Pancreas (tissue), 10 donors: Measurements from ENCODE around the gene SCAI. TPM values are rescaled to one million over a fixed set of nuclear protein-coding genes. Genes with fewer than 3 reads are reported as not detected.
A peak's percentile ranks its signal among the peaks of the same experiment; 100 is the strongest.

ENCODE experiments used
- ATAC-seq, 4 donors: fragments of 200-7000 bp; cut with Tn5 transposase; one replicate each; pipeline versions ENCODE4 v1.8.0 to v1.9.1; 2020; ENCODE audit warnings: mild to moderate bottlenecking in 4 of 4, moderate library complexity in 4 of 4
- DNase-seq, 6 donors: peaks; one replicate each; pipeline ENCODE4 v3.0.0-alpha.2; 2020
- FAIRE-seq: peaks from 2 replicates; lab custom pipeline; 2012; peaks lifted over from hg19 to GRCh38; lab: Jason Lieb, UNC
- H3K27ac ChIP-seq, 4 donors: fragments of 200-600 bp; sonication (generic); 1 replicate in 3 of 4; 2 replicates in 1 of 4; pipeline versions ENCODE4 v1.5.0 to v1.8.0; 2020
- H3K27me3 ChIP-seq, 4 donors: fragments of 200-600 bp; one replicate each; pipeline ENCODE4 v1.8.0; 2021
- H3K36me3 ChIP-seq, 3 donors: fragments of 200-600 bp; sonication (generic) in 1 of 3; one replicate each; pipeline versions ENCODE4 v1.5.0 to v1.8.0; 2020 to 2021
- H3K4me1 ChIP-seq, 3 donors: fragments of 200-600 bp; one replicate each; pipeline ENCODE4 v1.8.0; 2021
- H3K4me3 ChIP-seq, 4 donors: fragments of 200-600 bp; sonication (generic) in 2 of 4; one replicate each; pipeline versions ENCODE4 v1.5.0 to v1.8.0; 2020 to 2021
- H3K9me3 ChIP-seq, 4 donors: fragments of 200-600 bp; one replicate each; pipeline ENCODE4 v1.8.0; 2021
- CTCF ChIP-seq, 4 donors: fragments of 200-600 bp; sonication (generic) in 3 of 4; IDR thresholded peaks; one replicate each; pipeline versions ENCODE4 v1.5.0 to v1.8.0; 2021; ENCODE audit warnings: antibody characterized with exemption in 4 of 4
- whole genome bisulfite sequencing, 2 donors: extraction: QIAGEN DNeasy Blood & Tissue Kit; methylation state at CpG; one replicate each; pipeline ENCODE4 v1.1.7; 2013; 5-methylcytosine and 5-hydroxymethylcytosine counted together
- intact Hi-C, 3 donors: fragments of 100-400 bp; cut with DNase I; formaldehyde crosslinking; loops; one replicate each; pipeline versions ENCODE4 v1.11.1 to v1.14.2; 2022
- polyA plus RNA-seq, 2 donors: library from polyadenylated mRNA; stranded (reverse); fragments of 200-250 nt; gene quantifications; one replicate each; pipeline ENCODE4 v1.2.3, GENCODE V29; 2013
- total RNA-seq, 6 donors: library from RNA; stranded (reverse); fragmentation: NEBNext Ultra II Directional in 4 of 6; extraction: Animal tissue kit (Norgen Biotek cat#: 25700) in 4 of 6; gene quantifications; one replicate each; pipeline versions ENCODE4 v1.2.1 to v1.2.4, GENCODE V29; 2021 to 2023
- donor health status: healthy with polysubstance abuse.
- donor health status: DM: no; HTN: no; CAD: no; lungs with moderate emphysema.
- donor health status: DM: no; HTN: no; CAD: no.
- donor health status: control.
- donor health status: control.
- donor health status: Bipolar disorder and iron deficiency.
- donor health status: DM: yes; HTN: yes; CAD: no.
- donor health status: DM: no; HTN: no; CAD: no.
- donor health status: DM: no; HTN: no; CAD: no.
- donor health status: DM: yes; HTN: yes; CAD: no.

SCAI gene
- total RNA-seq, result 1 to 10 TPM; 2.7 to 6.8 (median 3.6) TPM
- polyA plus RNA-seq, result 1 to 10 TPM; 1.6 TPM

GRCh38 chr9:125143377-125144090 is at the start of gene SCAI:
SCAI (minus strand) TSS chr9:125143528; CDS start chr9:125143437, 91 bp downstream.
- Histone ChIP-seq H3K4me3 (peak within 1 kb of the TSS; percentile 43 to 77 (median 58)), H3K27ac (peak within 1 kb of the TSS in 2 of 4 donors; percentile 44), H3K27me3 (no peaks in the 10 kb centered on the region), H3K4me1 (peaks cover 0 to 6% (median 0%) of the 10 kb centered on the region in 3 donors), H3K9me3 (no peaks in the 10 kb centered on the region), H3K36me3 (no peaks in the 10 kb centered on the region)
- peak; percentile 99 to 100 (median 100) for TF ChIP-seq CTCF (IDR thresholded peaks at IDR 0.05)
- ATAC-seq (peak; percentile 98 to 100 (median 99)), FAIRE-seq (no peak), DNase-seq (peak; percentile 96 to 100 (median 99))
- 1% methylated on average over 42 to 46 of the region's 46 CpGs for WGBS, 2 donors
- intact Hi-C loops, result loop anchor here in 1 of 3 donors (10.0 kb wide), 1 partner anchor 179 kb away; no protein-coding TSS in a partner anchor

- Histone ChIP-seq H3K9me3 (no peaks in the 10 kb centered on the region), H3K36me3 (no peaks in the 10 kb centered on the region), H3K4me1 (peaks cover 7 to 21% (median 12%) of the 10 kb centered on the region in 3 donors), H3K27ac (peak overlapping the region; percentile 85 to 89 (median 86)), H3K4me3 (peak overlapping the region; percentile 55 to 100 (median 98)), H3K27me3 (no peaks in the 10 kb centered on the region)
- TF ChIP-seq CTCF (IDR thresholded peaks at IDR 0.05), result no peak
- DNase-seq (peak in 1 of 6 donors; percentile 22), FAIRE-seq (no peak), ATAC-seq (peak; percentile 2 to 3 (median 2))
- WGBS, 2 donors, result 46 to 50% methylated on average over 14 of the region's 14 CpGs
- intact Hi-C loops, result no loop called here
Measured at GRCh38 chr9:125190361-125190801, 47.1 kb upstream of the SCAI start.

GRCh38 chr9:125189361-125190289 is 46.3 kb upstream of the SCAI start, which contains the start of gene PPP6C:
PPP6C (minus strand) TSS chr9:125189803; CDS start chr9:125189718, 85 bp downstream.
- TF ChIP-seq CTCF (IDR thresholded peaks at IDR 0.05), result peak; percentile 46 to 62 (median 57)
- Histone ChIP-seq H3K9me3 (no peaks in the 10 kb centered on the region), H3K27me3 (no peaks in the 10 kb centered on the region), H3K27ac (peak within 1 kb of the TSS; percentile 85 to 89 (median 86)), H3K36me3 (no peaks in the 10 kb centered on the region), H3K4me1 (peaks cover 7 to 21% (median 12%) of the 10 kb centered on the region in 3 donors), H3K4me3 (peak within 1 kb of the TSS; percentile 55 to 100 (median 98))
- DNase-seq, result peak; percentile 96 to 99 (median 97)
- intact Hi-C loops, result loop anchor here in 1 of 3 donors (10.0 kb wide), 1 partner anchor 65 kb away; no protein-coding TSS in a partner anchor
- 0% methylated on average over 76 to 82 of the region's 82 CpGs for WGBS, 2 donors
- no peak for FAIRE-seq
- peak; percentile 98 to 100 (median 98) for ATAC-seq

- 0 to 1% methylated on average over 26 of the region's 26 CpGs for WGBS, 2 donors
Measured at GRCh38 chr9:125189011-125189360, 45.7 kb upstream of the SCAI start.

More at GRCh38 chr9:125189011-125189360, 45.7 kb upstream of the SCAI start:
- FAIRE-seq (no peak), ATAC-seq (peak; percentile 3 to 28 (median 18)), DNase-seq (peak in 2 of 6 donors; percentile 70 to 83)
- Histone ChIP-seq H3K36me3 (no peaks in the 10 kb centered on the region), H3K9me3 (no peaks in the 10 kb centered on the region), H3K4me3 (peak overlapping the region; percentile 55 to 100 (median 98)), H3K4me1 (peaks cover 7 to 21% (median 12%) of the 10 kb centered on the region in 3 donors), H3K27me3 (no peaks in the 10 kb centered on the region), H3K27ac (peak overlapping the region; percentile 85 to 89 (median 86))
- intact Hi-C loops, result loop anchor here in 1 of 3 donors (10.0 kb wide), 1 partner anchor 64 kb away; no protein-coding TSS in a partner anchor
- no peak for TF ChIP-seq CTCF (IDR thresholded peaks at IDR 0.05)
